Measurements from ENCODE around the gene OR5H14.
"Not testable (repeated sequence)": the region's sequence is repeated elsewhere in the genome, so short reads cannot be mapped to it uniquely, and the experiment has no call there.

The OR5H14 gene

DNA sequence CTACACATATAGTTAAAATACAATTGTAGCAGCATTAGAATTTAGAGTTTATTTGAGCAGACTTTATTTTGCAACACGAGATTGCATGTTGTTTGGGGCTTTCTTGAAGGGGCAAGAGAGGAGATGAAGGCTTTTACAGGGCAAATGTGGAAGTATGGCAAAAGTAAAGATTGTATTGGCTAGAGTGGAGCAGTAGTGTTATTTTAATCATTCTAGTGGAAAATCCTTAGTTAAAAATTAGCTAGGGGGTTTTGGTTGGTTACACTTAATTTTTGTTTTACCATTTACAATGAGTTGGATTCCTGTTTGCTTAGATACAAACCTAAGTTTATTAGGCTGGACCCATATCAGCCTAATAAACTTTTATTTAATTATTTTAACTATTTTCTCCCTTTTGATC, 23.8 kb downstream of the OR5H14 start:
- TF ChIP-seq CTCF (IDR thresholded peaks at IDR 0.05; ENCODE audit: low read depth, low read length) = no peak
- DNase-seq (ENCODE audit: extremely low read depth, low read depth) = no peak

GRCh38 chr3:98172621-98173020, 25.3 kb downstream of the OR5H14 start:
- no peak for DNase-seq (ENCODE audit: extremely low read depth, low read depth)
- no peak for TF ChIP-seq CTCF (IDR thresholded peaks at IDR 0.05; ENCODE audit: low read depth, low read length)

- no peak for TF ChIP-seq CTCF (IDR thresholded peaks at IDR 0.05; ENCODE audit: low read depth, low read length)
- no peak for DNase-seq (ENCODE audit: extremely low read depth, low read depth)
These were observed 33.1 kb downstream of the OR5H14 start for GRCh38 chr3:98180319-98180890.

- no peak for DNase-seq (ENCODE audit: extremely low read depth, low read depth)
- TF ChIP-seq CTCF (IDR thresholded peaks at IDR 0.05; ENCODE audit: low read depth, low read length) = no peak
These were observed 34.9 kb downstream of the OR5H14 start for GRCh38 chr3:98182196-98182595.

- DNase-seq (ENCODE audit: extremely low read depth, low read depth) = no peak
These were observed 37.9 kb downstream of the OR5H14 start for GRCh38 chr3:98185180-98185579.

DNA sequence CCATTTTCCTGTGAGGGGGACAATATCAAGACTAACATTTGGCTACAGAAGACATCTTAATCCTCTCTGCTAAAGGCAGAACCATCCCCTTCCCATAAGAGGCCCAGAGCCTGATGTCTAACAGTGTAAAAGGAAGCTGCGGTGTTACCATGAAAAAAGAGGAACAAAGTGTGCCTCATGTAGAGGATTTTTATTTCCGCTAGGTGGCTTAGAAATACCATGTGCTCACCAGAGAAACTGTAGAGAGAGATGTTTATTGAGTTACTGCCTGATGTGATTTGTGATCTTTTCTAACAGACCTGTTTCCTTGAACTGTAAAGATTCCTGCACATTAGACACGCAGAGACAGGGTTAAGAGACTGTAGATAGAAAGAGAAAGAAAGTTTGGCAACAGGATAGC, 41.3 kb downstream of the OR5H14 start:
- TF ChIP-seq CTCF (IDR thresholded peaks at IDR 0.05; ENCODE audit: low read depth, low read length) = no peak
- no peak for DNase-seq (ENCODE audit: extremely low read depth, low read depth)

More at GRCh38 chr3:98185180-98185579, 37.9 kb downstream of the OR5H14 start:
- no peak for TF ChIP-seq CTCF (IDR thresholded peaks at IDR 0.05; ENCODE audit: low read depth, low read length)

DNA sequence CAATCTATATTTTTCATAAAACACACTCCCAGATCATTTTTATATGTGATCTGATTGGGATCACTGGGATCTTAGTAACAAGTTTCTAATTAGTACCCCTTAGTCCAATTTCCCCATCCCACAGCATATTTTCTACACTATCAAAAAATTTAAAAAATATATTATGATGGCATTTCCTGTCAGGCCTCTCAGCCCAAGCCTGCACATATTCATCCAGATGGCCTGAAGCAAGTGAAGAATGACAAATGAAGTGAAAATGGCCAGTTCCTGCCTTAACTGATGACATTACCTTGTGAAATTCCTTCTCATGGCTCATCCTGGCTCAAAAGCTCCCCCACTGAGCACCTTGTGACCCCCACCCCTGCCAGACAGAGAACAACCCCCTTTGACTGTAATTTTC, 43.6 kb downstream of the OR5H14 start:
- DNase-seq (ENCODE audit: extremely low read depth, low read depth) = not testable (repeated sequence)

GRCh38 chr3:98196293-98196692, 49.0 kb downstream of the OR5H14 start:
- not testable (repeated sequence) for DNase-seq (ENCODE audit: extremely low read depth, low read depth)

Measured in AG09319 (cell line).